ENCODE results near the gene GPATCH1. TPM values are rescaled to one million over a fixed set of nuclear protein-coding genes. Genes with fewer than 3 reads are reported as not detected.

GPATCH1 gene
- total RNA-seq, 2 donors from 2014 or later = 4.7 to 8.5 TPM

- no peak for DNase-seq (ENCODE audit: low spot score)
- Histone ChIP-seq H3K27me3 (no peaks in the 10 kb centered on the region), H3K36me3 (peaks cover 71% of the 10 kb centered on the region), H3K9me3 (no peaks in the 10 kb centered on the region), H3K27ac (no peak overlapping the region), H3K4me3 (no peak overlapping the region), H3K4me1 (no peaks in the 10 kb centered on the region)
- no peak for TF ChIP-seq CTCF (IDR thresholded peaks at IDR 0.05)
These were observed 12.6 kb downstream of the GPATCH1 start for GRCh38 chr19:33093420-33094210.

- H3K27me3 ChIP-seq = no peaks in the 10 kb centered on the region
- TF ChIP-seq CTCF (IDR thresholded peaks at IDR 0.05) = no peak
- H3K27ac ChIP-seq = no peak overlapping the region
These were observed 13.6 kb downstream of the GPATCH1 start for GRCh38 chr19:33094436-33095067.

GRCh38 chr19:33096005-33096404 lies 15.0 kb downstream of the GPATCH1 start:
- Histone ChIP-seq H3K4me1 (no peaks in the 10 kb centered on the region), H3K27me3 (no peaks in the 10 kb centered on the region), H3K27ac (no peak overlapping the region), H3K4me3 (no peak overlapping the region), H3K9me3 (no peaks in the 10 kb centered on the region), H3K36me3 (peaks cover 63% of the 10 kb centered on the region)
- no peak for TF ChIP-seq CTCF (IDR thresholded peaks at IDR 0.05)
- DNase-seq (ENCODE audit: low spot score) = no peak

More at GRCh38 chr19:33094436-33095067, 13.6 kb downstream of the GPATCH1 start:
- H3K4me3 ChIP-seq = no peak overlapping the region
- H3K9me3 ChIP-seq = no peaks in the 10 kb centered on the region
- peaks cover 72% of the 10 kb centered on the region for H3K36me3 ChIP-seq
- no peaks in the 10 kb centered on the region for H3K4me1 ChIP-seq
- DNase-seq (ENCODE audit: low spot score) = no peak

GRCh38 chr19:33098055-33098534 lies 17.1 kb downstream of the GPATCH1 start:
- DNase-seq (ENCODE audit: low spot score) = no peak
- no peak for TF ChIP-seq CTCF (IDR thresholded peaks at IDR 0.05)
- Histone ChIP-seq H3K4me3 (no peak overlapping the region), H3K36me3 (peaks cover 69% of the 10 kb centered on the region), H3K4me1 (no peaks in the 10 kb centered on the region), H3K27me3 (no peaks in the 10 kb centered on the region), H3K9me3 (no peaks in the 10 kb centered on the region), H3K27ac (no peak overlapping the region)

- H3K27me3 ChIP-seq = no peaks in the 10 kb centered on the region
- H3K27ac ChIP-seq = no peak overlapping the region
- TF ChIP-seq CTCF (IDR thresholded peaks at IDR 0.05) = no peak
- no peak for DNase-seq (ENCODE audit: low spot score)
- no peaks in the 10 kb centered on the region for H3K9me3 ChIP-seq
- H3K36me3 ChIP-seq = peaks cover 60% of the 10 kb centered on the region
- no peak overlapping the region for H3K4me3 ChIP-seq
- no peaks in the 10 kb centered on the region for H3K4me1 ChIP-seq
These were observed 20.1 kb downstream of the GPATCH1 start for GRCh38 chr19:33100894-33101644.
